K562 (cell line): ENCODE data around the gene LGALS8. TPM values are rescaled to one million over a fixed set of nuclear protein-coding genes. Genes with fewer than 3 reads are reported as not detected.
A peak's percentile ranks its signal among the peaks of the same experiment; 100 is the strongest.

Experiments
- ATAC-seq: fragments of 200-7000 bp; cut with Tn5 transposase; 3 replicates; pipeline ENCODE4 v1.9.1; 2020; ENCODE audit warnings: moderate library complexity
- BruUV-seq: library from RNA; stranded (reverse); fragments of 400-500 nt; replicated peaks from 2 replicates; lab custom pipeline; 2021; lab: Mats Ljungman, UMichigan
- CTCF ChIA-PET: fragments of 300-600 bp; formaldehyde crosslinking; extraction: SDS; loops from one replicate; lab custom pipeline; 2021; ENCODE audit warnings: low intra/inter-chr PET ratio; lab: Yijun Ruan, JAX
- POLR2A ChIA-PET: fragments of 300-600, 350-650 bp; sonication (Branson Sonifier 250); formaldehyde crosslinking; extraction: SDS; loops from one replicate; lab custom pipeline; 2021; ENCODE audit warnings: antibody characterized with exemption, inconsistent platforms; lab: Yijun Ruan, JAX
- DNase-seq, 4 experiments: peaks; one replicate each; pipeline versions ENCODE4 v3.0.0 to v3.0.0-alpha.2; 2011 to 2018; ENCODE audit warnings: low spot score in 3 of 4, mixed read lengths in 3 of 4; ENCODE audit errors: extremely low read depth in 1 of 4
- FAIRE-seq: peaks from 2 replicates; lab custom pipeline; 2011; peaks lifted over from hg19 to GRCh38; lab: Jason Lieb, UNC
- H2AFZ ChIP-seq: 2 replicates; pipeline ENCODE4 v1.6.0; 2011; ENCODE audit warnings: low read depth, low read length, control low read depth, inconsistent platforms
- H3K27ac ChIP-seq: fragments of 200-600 bp; 3 replicates; pipeline ENCODE4 v1.8.0; 2011; ENCODE audit warnings: low read depth, mild to moderate bottlenecking, control low read depth, inconsistent platforms, low read length, moderate library complexity, mixed read lengths; ENCODE audit errors: extremely low read depth
- H3K27me3 ChIP-seq, 2 experiments: fragments of 300-600 bp in 1 of 2; 2 replicates in 1 of 2; 3 replicates in 1 of 2; pipeline versions ENCODE4 v1.6.0 to v1.8.0; 2011; ENCODE audit warnings: inconsistent platforms in 2 of 2, low read length in 2 of 2, mild to moderate bottlenecking in 1 of 2, mixed read lengths in 1 of 2, moderate library complexity in 1 of 2; ENCODE audit not compliant: control insufficient read depth in 2 of 2, insufficient read depth in 2 of 2
- H3K36me3 ChIP-seq: fragments of 300-600 bp; 3 replicates; pipeline ENCODE4 v1.8.0; 2011; ENCODE audit warnings: mild to moderate bottlenecking, low read length, inconsistent platforms; ENCODE audit not compliant: control insufficient read depth, insufficient read depth
- H3K4me1 ChIP-seq, 2 experiments: fragments of 200-600 bp in 1 of 2; replicated peaks in 1 of 2; 2 replicates in 1 of 2; 3 replicates in 1 of 2; pipeline versions ENCODE4 v1.5.1 to v1.8.0; 2011; ENCODE audit warnings: inconsistent platforms in 2 of 2, low read length in 2 of 2, mild to moderate bottlenecking in 1 of 2, mixed read lengths in 1 of 2, moderate library complexity in 1 of 2; ENCODE audit not compliant: control insufficient read depth in 2 of 2, insufficient read depth in 2 of 2
- H3K4me2 ChIP-seq: 2 replicates; pipeline ENCODE4 v1.6.1; 2011; ENCODE audit warnings: low read length, control low read depth, inconsistent platforms, mixed read lengths; ENCODE audit not compliant: insufficient read depth
- H3K4me3 ChIP-seq: fragments of 200-600 bp; sonication (generic), shearing (Covaris generic); 2 replicates; pipeline ENCODE4 v1.5.1; 2016; ENCODE audit warnings: control low read depth, inconsistent platforms
- H3K79me2 ChIP-seq: fragments of 200-600 bp; 3 replicates; pipeline ENCODE4 v1.8.0; 2011; ENCODE audit warnings: low read length, inconsistent platforms; ENCODE audit not compliant: control insufficient read depth, insufficient read depth
- H3K9ac ChIP-seq, 2 experiments: 2 replicates each; pipeline versions ENCODE4 v1.6.0 to v1.6.1; 2011; ENCODE audit warnings: low read depth in 2 of 2, low read length in 2 of 2, control low read depth in 1 of 2, inconsistent platforms in 1 of 2, mild to moderate bottlenecking in 1 of 2, mixed read lengths in 1 of 2; ENCODE audit not compliant: insufficient read depth in 1 of 2
- H3K9me1 ChIP-seq: one replicate; pipeline ENCODE4 v1.6.0; 2011; ENCODE audit warnings: inconsistent platforms, mild to moderate bottlenecking, low read length, moderate library complexity; ENCODE audit not compliant: control insufficient read depth, insufficient read depth
- H3K9me3 ChIP-seq: replicated peaks from 2 replicates; pipeline ENCODE4 v1.5.1; 2011; ENCODE audit warnings: low read depth, low read length, inconsistent platforms; ENCODE audit not compliant: control insufficient read depth, insufficient read depth
- H4K20me1 ChIP-seq: replicated peaks from 2 replicates; pipeline ENCODE4 v1.6.1; 2011; ENCODE audit warnings: low read length, inconsistent platforms, mixed read lengths; ENCODE audit not compliant: control insufficient read depth, insufficient read depth
- BRD4 ChIP-seq: fragments of 200-600 bp; sonication (generic); IDR thresholded peaks from 2 replicates; pipeline ENCODE4 v1.6.1; 2017; ENCODE audit warnings: inconsistent platforms
- RAD51 ChIP-seq: fragments of 450-650 bp; IDR thresholded peaks from 2 replicates; pipeline ENCODE4 v1.7.1; 2016; ENCODE audit warnings: low read depth, mild to moderate bottlenecking, borderline replicate concordance
- SMARCA4 ChIP-seq: fragments of 450-650 bp; IDR thresholded peaks from 2 replicates; pipeline ENCODE4 v1.6.1; 2016
- SUPT5H ChIP-seq: fragments of 450-650 bp; IDR thresholded peaks from 2 replicates; pipeline ENCODE4 v1.6.1; 2016
- TARDBP ChIP-seq: fragments of 450-650 bp; IDR thresholded peaks from 2 replicates; pipeline ENCODE4 v1.6.1; 2016
- XRCC4 ChIP-seq: IDR thresholded peaks from one replicate; pipeline ENCODE4 v1.6.1; 2011; ENCODE audit not compliant: insufficient read depth, insufficient read length; ENCODE audit errors: extremely low read depth
- ZKSCAN1 ChIP-seq: fragments of 150-350 bp; IDR thresholded peaks from 2 replicates; pipeline ENCODE4 v1.6.1; 2016; ENCODE audit warnings: low read depth, low read length
- ZNF507 ChIP-seq: conservative IDR thresholded peaks from 2 replicates; pipeline ENCODE4 v1.6.1; 2017; ENCODE audit warnings: missing genetic modification characterization, missing compliant biosample characterization
- WGBS: fragments of 100-300 bp; shearing (Covaris generic); methylation state at CpG from one replicate; pipeline ENCODE4 v1.1.6; 2016; ENCODE audit warnings: low coverage, mixed read lengths; ENCODE audit not compliant: insufficient coverage; ENCODE audit errors: missing lambda C conversion rate; 5-methylcytosine and 5-hydroxymethylcytosine counted together
- in situ Hi-C: fragments of 300-500 bp; cut with MboI; formaldehyde crosslinking; loops from 4 replicates; pipeline ENCODE4 v1.15.0; 2018; ENCODE audit warnings: inconsistent platforms, mixed read lengths
- intact Hi-C: fragments of 100-400 bp; cut with micrococcal nuclease; formaldehyde crosslinking; loops from 2 replicates; pipeline ENCODE4 v1.14.2; 2022
- polyA plus RNA-seq, 8 experiments: library from polyadenylated mRNA; depleted of rRNA in 4 of 8; stranded (reverse) in 5 of 8; unstranded in 3 of 8; fragments of >200 nt; fragmentation: Nextera tagmentation in 2 of 8; fragmentation: Illumina TruSeq in 1 of 8; extraction: Ambion mirVana in 2 of 8; extraction: Trizol in 1 of 8; gene quantifications; 2 replicates each; pipeline versions ENCODE4 v1.2.1 to v1.2.3, GENCODE V29; 2011 to 2014; ENCODE audit warnings: inconsistent platforms in 1 of 8, missing spikeins in 1 of 8
- total RNA-seq, 7 experiments: library from RNA; depleted of rRNA in 6 of 7; stranded (reverse); fragments of >200 nt in 6 of 7; fragmentation: Illumina TruSeq in 2 of 7; extraction: Trizol in 2 of 7; gene quantifications; 2 replicates each; pipeline versions ENCODE4 v1.2.1 to v1.2.3, GENCODE V29; 2011 to 2021; ENCODE audit warnings: low replicate concordance in 1 of 7
- TF ChIP-seq, protein P1 (sequence below): sonication (generic); formaldehyde crosslinking; IDR thresholded peaks from 2 replicates; pipeline ENCODE4 v1.8.1; 2023; ENCODE audit warnings: mild to moderate bottlenecking, missing genetic modification reagents, moderate library complexity

The LGALS8 gene
- total and polyA plus RNA-seq, 9 of the 15 experiments (the other 6 are each of a cell fraction or from before 2014, with no cell fraction given), result 57.4 to 87.7 (median 70.3) TPM

DNA sequence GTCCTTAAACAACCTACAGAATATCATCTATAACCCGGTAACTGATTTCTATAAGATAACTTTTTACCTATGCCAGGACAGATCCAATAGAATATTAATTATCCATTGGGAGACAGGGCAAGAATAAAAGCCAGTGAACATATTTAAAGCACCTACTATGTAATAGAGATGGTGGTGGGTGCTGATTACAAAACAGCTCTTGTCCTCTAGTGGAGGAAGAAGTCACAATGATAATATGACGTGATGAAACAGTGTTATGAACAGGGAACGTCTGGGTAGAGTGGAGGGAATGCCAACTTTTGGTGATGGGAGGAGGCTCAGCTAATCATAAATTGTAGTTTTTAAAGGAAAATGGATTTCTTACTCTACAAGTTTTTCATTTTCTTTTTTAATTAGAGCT lies 2.3 kb downstream of the LGALS8 start:
- no peaks in the 10 kb centered on the region for H3K27me3 ChIP-seq
- H3K4me3 ChIP-seq, result no peak overlapping the region
- DNase-seq (no peak), FAIRE-seq (no peak), ATAC-seq (no peak)
- intact Hi-C loops (no loop called here), in situ Hi-C loops (no loop called here)
- H2AFZ ChIP-seq, result no peak overlapping the region
- H3K4me2 ChIP-seq, result no peak overlapping the region
- H3K79me2 ChIP-seq, result peaks cover 22% of the 10 kb centered on the region
- no peak overlapping the region for H3K9ac ChIP-seq
- 81% methylated on average over 3 of the region's 3 CpGs for WGBS
- TF ChIP-seq ZKSCAN1 (peak; percentile 49; the same call in 1 of the 2 replicates), TARDBP (no peak)
- H3K27ac ChIP-seq, result no peak overlapping the region
- BruUV-seq, result no TSS peak
- peaks cover 27% of the 10 kb centered on the region for H3K36me3 ChIP-seq
- POLR2A ChIA-PET, result interaction anchor here (0.6 to 1.1 kb wide), 7 partner anchors 10 to 579 kb away, joined by 3 to 4 read pairs (median 3); partner anchors contain the start of gene ERO1B
- CTCF ChIA-PET, result no interaction called here
- no peaks in the 10 kb centered on the region for H3K9me1 ChIP-seq
- H3K9me3 ChIP-seq, result no peaks in the 10 kb centered on the region
- H3K4me1 ChIP-seq, result peaks cover 6 to 13% of the 10 kb centered on the region in 2 experiments; a peak in 4 of 5 replicates
- H4K20me1 ChIP-seq, result no peaks in the 10 kb centered on the region

DNA sequence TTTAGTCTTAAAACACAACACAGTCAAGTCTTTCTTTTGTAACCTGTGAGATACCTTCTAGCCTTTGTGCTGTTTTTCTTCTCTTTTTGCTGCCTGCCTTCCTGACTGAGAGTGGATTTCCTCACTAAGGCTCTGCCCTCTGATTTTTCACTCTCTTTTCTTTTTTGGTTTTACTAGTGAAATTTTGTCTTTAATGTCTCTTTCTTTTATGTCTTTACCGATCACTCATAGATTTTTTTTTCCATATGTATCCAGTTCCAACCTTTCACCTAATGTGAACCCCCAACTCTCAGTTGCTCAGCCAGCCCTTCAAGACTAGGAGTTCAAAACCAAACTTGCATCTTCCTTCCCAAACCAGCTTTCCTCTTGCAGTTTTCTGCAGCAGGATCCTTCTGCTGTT lies 6.5 kb downstream of the LGALS8 start:
- POLR2A ChIA-PET, result interaction anchor here (0.6 to 1.0 kb wide), 2 partner anchors 12 to 47 kb away, joined by 3 to 4 read pairs; no protein-coding TSS in a partner anchor
- Histone ChIP-seq H2AFZ (no peak overlapping the region), H3K36me3 (peaks cover 40% of the 10 kb centered on the region), H3K4me1 (peaks cover 16 to 22% of the 10 kb centered on the region in 2 experiments; a peak in 4 of 5 replicates), H3K27ac (no peak overlapping the region), H3K4me3 (no peak overlapping the region), H3K27me3 (no peaks in the 10 kb centered on the region), H3K9me1 (no peaks in the 10 kb centered on the region), H3K9ac (no peak overlapping the region), H4K20me1 (peaks cover 7% of the 10 kb centered on the region), H3K9me3 (no peaks in the 10 kb centered on the region), H3K4me2 (no peak overlapping the region), H3K79me2 (peaks cover 9% of the 10 kb centered on the region; the same call in 2 of the 3 replicates)
- ATAC-seq (no peak), DNase-seq (no peak), FAIRE-seq (no peak)
- CTCF ChIA-PET, result no interaction called here
- in situ Hi-C loops (no loop called here), intact Hi-C loops (loop anchor here (5.0 kb wide), 1 partner anchor 38 kb away; no protein-coding TSS in a partner anchor)
- no TSS peak for BruUV-seq
- 63% methylated on average over 1 of the region's 1 CpG for WGBS
- TF ChIP-seq, protein P1, sequence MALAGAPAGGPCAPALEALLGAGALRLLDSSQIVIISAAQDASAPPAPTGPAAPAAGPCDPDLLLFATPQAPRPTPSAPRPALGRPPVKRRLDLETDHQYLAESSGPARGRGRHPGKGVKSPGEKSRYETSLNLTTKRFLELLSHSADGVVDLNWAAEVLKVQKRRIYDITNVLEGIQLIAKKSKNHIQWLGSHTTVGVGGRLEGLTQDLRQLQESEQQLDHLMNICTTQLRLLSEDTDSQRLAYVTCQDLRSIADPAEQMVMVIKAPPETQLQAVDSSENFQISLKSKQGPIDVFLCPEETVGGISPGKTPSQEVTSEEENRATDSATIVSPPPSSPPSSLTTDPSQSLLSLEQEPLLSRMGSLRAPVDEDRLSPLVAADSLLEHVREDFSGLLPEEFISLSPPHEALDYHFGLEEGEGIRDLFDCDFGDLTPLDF, result no peak
- TF ChIP-seq SUPT5H (no peak), ZNF507 (tag) (no peak), XRCC4 (no peak), SMARCA4 (no peak), RAD51 (no peak), BRD4 (no peak)
